Measurements from ENCODE around the gene CKAP5.

Gene CKAP5

DNA sequence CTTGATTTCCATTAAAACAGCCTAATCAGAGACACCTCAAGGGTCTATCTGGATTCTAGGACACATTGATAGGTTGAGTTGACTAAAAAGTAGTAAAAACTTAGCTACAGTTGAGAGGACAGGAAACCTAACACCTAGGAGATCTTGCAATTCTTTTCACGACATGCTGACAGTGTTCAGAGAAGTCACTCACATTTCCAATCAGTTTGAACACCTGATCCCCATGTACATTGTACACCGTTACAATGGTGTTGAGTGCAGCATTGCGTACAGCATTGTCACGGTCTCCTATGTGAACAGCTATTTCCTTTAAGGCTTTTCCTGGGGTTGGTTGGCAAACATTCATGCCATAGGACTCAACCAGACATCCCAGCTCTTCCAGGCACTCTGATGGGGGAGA is 84.3 kb downstream of the CKAP5 start:
- no peak for DNase-seq

DNA sequence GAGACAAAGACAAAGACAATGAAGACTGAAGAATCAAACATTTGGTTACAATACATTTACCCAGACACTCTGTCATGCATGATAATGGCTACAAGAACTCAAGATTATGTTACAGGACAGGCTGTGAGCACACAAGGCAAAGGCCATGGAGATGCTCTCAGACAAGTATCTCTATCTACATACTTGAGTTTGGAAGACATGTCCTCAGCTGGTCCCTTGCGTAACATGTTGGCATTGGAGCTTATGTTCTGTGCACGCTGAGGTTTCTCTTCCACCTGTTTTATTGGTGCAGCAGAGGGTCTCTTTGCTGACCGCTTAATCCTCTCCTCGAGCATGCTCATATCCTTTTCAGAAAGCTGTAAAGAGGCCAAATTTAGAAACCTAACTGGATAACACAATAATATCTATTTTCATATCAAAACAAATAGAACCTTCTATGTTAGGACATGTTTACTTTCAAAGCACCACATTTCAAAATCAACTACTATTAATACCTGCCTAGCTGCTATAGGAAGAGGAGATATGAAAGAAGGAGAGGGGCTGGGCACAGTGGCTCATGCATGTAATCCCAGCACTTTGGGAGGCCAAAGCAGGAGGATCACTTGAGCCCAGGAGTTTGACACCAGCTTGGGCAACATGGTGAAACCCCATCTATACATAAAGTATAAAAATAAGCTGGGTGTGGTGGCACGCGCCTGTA is 85.5 kb downstream of the CKAP5 start:
- DNase-seq = no peak

DNA sequence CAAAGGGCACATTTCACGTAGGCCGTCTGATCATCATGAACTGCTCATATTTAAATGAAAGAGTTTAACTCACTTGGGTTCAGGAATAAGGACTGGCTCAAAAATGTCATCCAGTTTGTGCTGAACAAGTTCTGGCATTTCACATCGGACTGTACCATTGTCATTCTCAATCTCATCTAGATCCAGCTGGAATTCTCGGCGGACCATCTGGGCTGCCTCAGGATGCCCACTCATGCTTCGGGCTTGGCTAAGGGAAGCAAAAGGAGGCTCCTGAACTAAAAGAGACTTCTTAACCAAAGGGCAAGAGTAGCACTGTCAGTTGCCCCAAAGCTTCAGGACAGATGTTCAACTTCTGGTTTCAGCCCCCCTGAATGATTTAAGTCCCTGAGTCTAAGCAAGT is 86.9 kb downstream of the CKAP5 start:
- DNase-seq = no peak

DNA sequence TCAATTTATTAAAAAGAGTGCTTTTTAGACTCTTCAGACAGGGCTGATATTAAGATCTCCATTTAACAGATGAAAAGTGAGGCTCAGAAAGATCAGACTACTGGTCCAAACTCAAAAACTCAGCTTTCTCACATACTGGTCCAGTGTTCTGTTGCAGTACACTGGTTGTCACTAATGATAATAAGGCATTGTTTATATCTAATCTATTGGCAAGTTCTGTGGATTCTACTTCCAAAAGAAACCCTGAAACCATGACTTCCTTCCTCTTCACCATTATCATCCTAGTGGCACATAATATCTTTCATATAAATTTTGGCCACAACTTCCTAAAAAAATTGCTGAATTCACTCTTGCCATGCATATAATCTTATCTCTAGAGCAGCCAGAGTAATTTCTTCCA is 90.1 kb downstream of the CKAP5 start:
- no peak for DNase-seq

DNA sequence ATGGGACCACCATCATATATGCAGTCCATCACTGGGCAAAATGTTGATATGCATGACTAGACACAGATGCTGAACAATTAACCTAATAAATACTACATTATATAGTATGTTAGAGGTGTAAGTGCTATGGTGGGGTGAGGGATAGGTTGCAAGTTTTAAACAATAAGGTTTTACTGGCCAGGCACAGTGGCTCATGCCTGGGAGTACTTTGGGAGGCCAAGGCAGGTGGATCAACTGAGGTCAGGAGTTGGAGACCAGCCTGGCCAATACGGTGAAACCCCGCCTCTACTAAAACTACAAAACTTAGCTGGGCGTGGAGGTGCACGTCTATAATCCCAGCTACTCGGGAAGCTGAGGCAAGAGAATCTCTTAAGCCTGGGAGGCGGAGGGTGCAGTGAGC is 98.9 kb downstream of the CKAP5 start:
- DNase-seq = no peak

DNA sequence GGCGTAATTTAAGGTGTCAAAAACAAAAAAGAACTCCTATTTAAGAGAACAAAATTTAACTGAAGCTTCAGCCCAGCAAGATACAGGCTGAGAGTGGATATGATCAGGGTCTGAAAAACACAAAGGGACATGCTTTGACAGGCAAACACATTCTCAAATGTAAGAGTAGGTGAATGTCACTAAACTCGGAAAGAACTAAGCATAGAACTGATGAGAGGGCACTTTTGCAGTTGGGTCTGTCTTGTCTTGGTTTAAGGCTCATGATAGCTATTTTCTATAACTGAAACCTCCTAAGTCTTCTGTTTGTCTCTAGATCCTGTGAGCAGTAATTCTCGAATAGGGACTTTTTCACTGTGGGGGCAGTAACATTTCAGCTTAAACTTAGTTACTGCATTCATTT is 100.1 kb downstream of the CKAP5 start:
- no peak for DNase-seq

DNA sequence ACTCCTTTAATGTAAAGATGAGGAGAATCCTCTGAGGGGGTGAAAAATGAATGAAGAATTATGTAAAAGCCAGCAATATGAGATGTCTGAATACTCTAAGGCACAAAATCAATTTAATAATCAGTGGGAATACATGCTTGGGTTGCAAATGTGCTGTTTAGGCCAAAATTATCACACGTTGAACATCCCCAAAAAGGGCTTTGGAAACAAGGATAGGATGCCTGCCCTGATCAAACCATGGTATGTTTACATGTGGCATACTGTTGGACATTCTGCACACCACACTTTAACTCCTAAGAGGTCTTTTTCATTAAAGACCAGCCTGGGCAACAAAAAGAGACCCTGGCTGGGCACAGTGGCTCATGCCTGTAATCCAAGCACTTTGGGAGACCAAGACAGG is 100.8 kb downstream of the CKAP5 start:
- DNase-seq = no peak

DNA sequence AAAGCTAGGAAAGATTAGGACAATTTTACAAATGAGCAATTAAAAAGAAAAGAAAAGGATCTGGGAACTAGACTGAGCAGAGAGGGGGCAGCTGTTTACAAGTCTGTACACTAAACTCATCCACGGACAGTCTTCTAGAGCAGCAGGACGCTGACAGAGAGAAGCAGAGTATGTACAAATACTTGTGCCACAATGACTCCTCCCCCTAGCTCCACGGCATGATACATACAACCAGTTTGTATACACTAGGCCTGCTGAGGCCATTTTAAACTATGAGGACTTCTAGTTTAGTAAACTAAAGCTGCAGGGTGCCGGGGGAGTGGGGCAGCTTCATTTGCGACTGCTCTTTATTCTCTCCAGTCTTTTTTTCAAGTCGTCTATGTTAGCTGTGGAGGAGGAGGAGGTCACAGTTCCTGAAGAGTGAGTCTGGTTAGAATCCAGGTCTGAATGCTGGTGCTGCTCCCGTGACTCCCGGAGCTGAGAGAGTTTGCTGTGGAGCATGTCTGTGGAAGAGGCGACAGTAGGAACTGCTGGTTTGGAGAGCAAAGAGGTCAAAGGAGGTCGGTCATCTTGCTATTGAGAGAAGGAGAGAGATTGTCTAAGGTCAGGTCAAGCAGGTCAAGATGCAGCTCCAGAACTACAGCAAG is 102.3 kb downstream of the CKAP5 start:
- no peak for DNase-seq

DNA sequence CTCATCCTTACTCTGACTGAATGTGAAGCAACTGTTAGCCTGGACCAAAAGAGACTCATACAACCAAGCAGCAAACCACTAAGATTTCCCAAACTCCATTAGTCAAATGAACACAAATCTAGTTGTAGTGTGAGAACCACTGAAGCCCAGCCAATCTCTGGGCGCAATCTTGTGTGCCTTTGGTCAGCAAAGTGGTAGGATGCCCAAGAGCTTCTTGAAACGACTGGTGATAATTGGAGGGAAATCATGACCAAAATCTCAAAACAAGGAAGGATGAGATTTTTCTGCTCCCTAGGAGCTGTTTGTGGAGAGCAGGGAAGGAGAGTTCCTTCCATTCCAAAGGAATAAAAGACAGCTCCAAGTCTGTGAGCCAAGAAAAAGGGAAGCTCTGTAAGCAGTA is 103.0 kb downstream of the CKAP5 start:
- DNase-seq = no peak

DNA sequence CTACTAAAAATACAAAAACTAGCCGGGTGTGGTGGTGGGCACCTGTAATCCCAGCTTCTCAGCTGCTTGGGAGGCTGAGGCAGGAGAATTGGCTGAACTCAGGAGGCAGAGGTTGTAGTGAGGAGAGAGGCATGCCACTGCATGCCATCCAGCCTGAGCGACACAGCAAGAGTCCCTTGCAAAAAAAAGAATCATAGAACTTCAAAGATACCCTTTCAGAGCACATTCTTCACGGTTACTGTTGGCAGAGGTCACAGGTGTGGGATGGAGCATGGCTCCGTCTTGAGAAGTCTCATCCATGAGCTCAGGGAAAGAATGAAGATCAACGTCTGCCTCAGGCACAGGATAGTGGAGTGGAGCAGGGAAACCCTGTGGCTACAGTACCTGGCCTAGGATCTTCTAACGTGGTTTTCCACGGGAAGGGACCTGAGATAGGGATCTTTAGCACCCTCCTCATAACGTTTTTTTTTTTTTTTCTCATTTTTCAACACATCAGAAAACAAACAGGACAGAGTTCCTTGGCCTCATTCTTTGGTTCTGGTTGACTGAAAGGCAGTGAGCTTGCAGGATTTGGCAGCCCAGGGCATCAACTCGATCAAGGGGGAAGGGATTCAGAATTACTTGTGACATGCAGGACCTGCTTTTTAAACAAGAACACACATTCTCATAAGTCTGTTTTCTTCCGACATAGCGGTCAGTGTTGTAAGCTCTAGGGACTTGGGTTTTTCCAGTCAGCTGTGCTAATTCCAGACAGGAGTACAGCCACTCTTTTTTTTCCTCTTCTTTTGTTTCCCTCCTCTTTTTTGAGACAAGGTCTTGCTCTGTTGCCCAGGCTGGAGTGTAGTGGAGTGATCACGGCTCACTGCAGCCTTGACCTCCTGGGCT is 104.2 kb downstream of the CKAP5 start:
- no peak for DNase-seq

DNA sequence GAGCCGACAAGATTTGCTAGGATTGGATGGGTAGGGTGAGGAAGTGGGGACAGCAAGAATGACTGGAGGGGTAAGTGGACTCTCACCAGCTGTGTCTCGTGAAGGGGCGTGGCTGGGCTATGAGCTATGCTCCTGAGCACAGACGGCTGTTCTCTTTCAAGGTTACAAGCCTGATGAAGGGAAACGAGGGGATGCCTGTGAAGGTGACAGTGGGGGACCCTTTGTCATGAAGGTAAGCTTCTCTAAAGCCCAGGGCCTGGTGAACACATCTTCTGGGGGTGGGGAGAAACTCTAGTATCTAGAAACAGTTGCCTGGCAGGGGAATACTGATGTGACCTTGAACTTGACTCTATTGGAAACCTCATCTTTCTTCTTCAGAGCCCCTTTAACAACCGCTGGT is 107.2 kb downstream of the CKAP5 start:
- DNase-seq = no peak

DNA sequence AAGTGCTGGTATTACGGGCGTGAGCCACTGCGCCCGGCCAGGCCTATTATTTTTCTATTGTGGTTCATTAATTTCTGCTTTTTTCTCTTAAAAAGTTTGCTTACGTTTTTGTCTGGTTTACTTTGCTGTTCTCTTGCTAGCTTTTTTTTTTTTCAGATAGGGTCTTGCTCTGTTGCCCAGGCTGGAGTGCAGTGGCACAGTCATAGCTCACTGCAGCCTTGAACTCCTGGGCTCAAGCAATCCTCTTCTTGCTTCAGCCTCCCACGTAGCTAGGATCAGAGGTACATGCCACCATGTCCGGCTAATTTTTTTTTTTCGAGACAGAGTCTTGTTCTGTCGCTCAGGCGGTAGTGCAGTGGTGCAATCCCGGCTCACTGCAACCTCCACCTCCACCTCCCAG is 108.4 kb downstream of the CKAP5 start:
- DNase-seq = no peak

DNA sequence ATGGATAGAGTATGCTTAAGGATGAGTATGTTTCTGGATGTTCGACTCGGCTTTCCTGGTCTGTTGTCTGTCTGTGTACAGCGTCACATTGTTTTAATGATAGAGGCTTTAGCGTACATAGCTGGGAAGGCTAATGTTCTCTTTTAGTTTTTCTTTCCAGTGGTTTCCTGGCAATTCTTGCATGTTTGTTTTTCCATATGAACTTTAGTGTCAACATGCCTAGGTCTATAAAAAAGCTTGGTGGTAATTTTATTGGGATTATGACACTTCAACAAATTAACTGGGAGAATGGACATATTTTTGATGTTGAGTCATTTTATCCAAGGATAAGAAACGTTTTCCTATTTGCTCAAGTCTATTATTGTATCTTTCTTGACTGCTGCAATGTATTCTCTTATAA is 109.5 kb downstream of the CKAP5 start:
- DNase-seq = no peak

DNA sequence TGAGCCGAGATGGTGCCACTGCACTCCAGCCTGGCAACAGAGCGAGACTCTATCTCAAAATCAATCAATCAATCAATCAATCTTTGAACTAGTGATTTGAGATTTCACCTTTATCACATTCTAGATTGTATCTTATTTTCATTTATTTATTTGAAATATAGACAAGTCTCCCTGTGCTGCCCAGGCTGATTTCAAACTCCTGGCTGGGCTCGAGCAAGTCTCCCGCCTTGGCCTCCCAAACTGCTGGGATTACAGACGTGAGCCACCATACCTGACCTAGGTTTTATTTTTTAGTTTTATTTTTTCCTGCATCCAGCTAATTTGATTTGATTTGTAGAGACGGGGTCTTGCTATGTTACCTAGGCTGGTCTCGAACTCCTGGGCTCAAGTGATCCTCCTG is 109.9 kb downstream of the CKAP5 start:
- DNase-seq = no peak

DNA sequence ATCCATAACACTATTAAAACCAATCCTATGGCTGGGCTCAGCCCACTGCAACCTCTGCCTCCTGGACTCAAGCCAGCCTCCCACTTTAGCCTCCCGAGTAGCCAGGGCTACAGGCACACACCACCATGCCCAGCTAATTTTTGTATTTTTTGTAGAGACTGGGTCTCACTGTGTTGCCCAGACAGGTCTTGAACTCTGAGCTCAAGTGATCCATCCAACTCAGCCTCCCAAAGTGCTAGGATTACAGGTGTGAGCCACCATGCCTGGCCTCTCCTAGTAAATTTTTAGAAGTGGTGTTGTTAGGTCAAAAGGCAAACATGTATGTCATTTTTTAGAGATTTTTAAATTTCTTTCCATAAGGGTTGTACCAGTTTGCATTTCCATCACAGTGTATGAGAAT is 112.8 kb downstream of the CKAP5 start:
- no peak for DNase-seq

DNA sequence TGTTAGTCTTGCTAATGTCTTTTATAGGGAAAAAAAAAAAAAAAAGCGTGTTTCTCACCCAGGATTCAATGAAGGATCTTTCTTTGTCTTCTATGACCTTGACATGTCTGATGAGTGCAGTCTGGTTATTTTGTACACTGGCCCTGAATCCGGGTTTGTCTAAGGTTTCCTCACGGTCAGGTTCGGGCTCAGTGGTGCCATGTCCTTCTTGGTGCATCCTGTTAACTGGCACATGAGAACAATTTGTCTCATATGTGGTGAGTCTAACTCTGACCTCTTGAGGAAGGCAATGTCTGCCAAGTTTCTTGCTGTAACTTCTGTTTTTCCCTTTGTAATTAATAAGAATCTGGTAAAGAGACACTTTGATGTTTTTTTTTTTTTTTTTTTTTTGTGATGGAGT is 114.5 kb downstream of the CKAP5 start:
- DNase-seq = no peak

DNA sequence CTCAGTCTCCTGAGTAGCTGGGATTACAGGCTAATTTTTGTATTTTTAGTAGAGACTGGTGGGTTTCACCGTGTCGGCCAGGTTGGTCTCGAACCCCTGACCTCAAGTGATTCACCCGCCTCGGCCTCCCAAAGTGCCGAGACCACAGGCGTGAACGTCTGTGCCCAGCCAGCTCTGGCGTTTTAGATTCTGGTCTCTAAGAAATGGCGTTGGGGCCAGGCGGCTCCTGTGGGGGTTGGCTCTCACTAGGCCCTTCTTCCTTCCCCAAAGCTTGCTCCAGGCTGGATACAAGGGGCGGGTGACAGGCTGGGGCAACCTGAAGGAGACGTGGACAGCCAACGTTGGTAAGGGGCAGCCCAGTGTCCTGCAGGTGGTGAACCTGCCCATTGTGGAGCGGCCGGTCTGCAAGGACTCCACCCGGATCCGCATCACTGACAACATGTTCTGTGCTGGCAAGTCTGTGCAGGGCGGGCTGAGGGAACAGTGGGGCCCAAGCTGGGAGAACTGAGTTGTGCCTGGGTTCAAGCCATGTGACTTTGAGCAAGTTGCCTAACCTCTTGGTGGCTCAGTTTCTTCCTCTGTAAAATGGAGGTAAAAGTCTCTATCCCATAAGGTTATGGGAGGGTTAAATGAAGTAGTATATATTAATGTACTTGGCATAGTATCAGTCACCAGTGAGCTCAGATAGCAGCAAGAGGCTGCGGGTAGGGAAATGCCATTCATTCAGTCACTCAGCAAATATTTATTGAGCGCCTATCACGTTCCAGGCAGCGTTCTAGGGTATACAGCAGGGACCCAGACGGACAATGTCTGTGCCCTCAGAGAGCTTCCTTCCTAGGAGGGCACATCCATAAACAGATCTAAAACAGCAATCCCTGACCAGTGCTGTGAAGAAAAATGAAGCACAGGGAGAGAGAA is 116.7 kb downstream of the CKAP5 start:
- no peak for DNase-seq

DNA sequence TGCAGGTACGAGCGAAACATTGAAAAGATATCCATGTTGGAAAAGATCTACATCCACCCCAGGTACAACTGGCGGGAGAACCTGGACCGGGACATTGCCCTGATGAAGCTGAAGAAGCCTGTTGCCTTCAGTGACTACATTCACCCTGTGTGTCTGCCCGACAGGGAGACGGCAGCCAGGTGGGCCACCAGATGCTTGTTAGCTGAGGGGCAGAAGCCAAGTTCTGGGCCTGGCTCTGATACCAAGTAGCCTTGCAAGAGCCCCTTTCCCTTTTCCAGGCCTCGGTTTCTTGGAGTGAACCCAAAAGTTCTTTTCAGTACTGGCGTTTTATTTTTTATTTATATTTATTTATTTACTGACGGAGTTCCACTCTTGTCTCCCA is 117.4 kb downstream of the CKAP5 start:
- DNase-seq = no peak

DNA sequence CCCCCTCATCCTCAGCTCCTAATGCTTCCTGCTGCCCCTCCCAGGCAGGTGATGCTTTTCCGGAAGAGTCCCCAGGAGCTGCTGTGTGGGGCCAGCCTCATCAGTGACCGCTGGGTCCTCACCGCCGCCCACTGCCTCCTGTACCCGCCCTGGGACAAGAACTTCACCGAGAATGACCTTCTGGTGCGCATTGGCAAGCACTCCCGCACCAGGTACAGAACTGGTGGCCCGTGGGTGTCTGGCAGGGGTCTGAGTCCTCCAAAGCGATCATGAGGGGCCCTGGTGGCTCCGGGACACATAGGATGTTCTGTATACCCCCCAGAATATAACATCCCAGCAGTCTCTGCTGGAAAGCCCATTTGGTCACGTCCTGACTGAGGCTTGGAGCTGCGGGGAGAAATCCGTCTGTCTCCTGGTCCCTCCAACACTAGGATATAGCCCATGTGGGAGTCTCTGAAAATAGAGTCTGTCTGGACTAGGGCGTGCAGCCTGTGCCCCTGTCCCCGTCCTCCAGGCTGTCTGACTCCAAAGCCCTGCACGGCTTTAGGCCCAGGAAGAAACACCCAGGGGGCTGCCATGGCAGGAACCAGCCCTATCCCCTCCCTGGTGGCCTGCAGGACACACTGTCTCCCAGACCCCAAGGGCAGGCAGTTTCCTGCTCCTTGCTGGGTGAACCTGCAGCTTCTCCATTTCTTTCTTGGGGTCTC is 118.0 kb downstream of the CKAP5 start:
- DNase-seq = no peak

DNA sequence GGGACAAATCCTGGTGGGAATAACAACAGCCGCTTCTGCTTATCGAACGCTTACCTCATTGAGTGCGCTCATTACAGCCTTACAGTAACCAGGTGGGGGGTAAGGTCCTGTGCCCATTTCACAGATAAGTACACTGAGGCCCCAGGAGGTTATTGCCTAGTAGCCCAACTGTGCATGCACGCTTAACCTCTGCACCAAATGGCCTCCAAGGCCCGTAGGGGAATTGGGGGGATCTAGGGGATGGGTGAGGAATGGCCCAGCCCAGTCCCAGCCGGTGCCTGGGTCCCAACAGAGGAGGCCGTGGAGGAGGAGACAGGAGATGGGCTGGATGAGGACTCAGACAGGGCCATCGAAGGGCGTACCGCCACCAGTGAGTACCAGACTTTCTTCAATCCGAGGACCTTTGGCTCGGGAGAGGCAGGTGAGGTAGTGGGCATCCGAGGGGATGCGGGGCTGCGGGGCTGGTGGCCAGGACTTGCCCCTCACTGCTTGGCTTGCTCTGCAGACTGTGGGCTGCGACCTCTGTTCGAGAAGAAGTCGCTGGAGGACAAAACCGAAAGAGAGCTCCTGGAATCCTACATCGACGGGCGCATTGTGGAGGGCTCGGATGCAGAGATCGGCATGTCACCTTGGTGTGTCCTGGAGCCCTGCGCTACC is 119.7 kb downstream of the CKAP5 start:
- DNase-seq = no peak

DNA sequence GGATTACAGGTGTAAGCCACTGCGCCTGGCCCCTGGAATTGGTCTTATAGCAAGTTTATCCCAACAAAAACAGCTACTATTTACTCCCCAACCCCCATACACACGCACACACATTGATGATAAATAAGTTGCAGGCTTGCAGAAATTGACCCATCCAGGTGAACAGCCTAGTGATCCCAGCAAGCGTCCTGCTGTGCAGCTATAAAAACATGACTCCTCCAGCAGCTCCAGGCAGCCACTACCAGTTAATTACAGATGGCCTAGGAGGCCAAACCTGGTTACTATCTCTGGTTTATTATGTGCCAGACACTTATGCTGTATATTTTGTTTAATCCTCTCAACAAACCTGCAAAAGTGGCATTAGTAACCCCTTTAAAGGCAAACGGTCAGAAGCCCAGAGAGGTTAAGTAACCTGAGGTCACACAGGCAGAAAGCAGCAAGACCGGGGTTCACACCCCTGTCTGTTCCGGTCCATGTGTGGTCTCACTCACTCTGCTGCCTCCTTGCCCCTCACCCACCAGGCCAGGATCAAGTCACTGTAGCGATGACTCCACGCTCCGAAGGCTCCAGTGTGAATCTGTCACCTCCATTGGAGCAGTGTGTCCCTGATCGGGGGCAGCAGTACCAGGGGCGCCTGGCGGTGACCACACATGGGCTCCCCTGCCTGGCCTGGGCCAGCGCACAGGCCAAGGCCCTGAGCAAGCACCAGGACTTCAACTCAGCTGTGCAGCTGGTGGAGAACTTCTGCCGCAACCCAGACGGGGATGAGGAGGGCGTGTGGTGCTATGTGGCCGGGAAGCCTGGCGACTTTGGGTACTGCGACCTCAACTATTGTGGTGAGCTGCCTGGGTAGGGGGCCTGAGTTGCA is 120.5 kb downstream of the CKAP5 start:
- DNase-seq = no peak
